ENCODE data around the gene C1orf141.
"Not testable (repeated sequence)": the region's sequence is repeated elsewhere in the genome, so short reads cannot be mapped to it uniquely, and the experiment has no call there.

The C1orf141 gene

DNA sequence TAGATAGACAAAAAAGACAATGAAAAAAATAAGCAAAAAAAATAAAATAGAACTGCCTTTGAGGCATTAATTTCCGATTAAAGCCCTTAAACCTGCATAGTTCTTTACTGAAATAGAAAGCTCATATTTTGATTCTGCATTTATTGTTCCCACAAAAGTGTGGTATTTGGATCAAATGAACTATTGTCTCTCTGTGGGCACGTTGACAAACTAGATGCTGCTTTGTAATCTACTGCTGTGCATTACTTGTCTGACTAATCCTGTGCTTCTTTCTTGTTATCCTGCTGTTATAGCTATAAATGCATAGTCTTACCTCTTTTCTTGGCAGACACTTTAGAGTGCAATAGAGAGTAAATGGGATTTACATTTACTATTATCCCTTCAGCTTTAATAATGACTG is 49.4 kb downstream of the C1orf141 start:
- no peak for DNase-seq (ENCODE audit: low read depth)

GRCh38 chr1:67084765-67085318 is 49.9 kb downstream of the C1orf141 start:
- no peak for DNase-seq (ENCODE audit: low read depth)

DNA sequence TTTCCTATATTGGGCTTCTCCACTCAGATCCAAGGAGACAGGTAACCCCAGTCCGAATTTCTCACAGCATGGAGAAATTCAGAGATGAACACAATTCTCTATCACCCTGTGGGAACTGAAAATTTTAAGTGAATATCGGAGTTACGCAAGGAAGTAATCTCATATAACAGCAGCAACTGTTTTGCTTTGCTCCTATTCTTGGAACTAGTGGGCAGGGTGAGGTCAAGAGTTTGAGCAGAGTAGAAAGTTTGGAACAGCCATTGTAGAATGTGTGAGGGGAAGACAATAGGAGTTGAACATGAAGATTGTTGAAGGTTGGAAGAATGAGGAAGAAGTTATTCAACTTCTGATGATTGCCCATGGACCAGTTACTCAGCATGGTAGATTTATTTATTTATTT is 56.5 kb downstream of the C1orf141 start:
- no peak for DNase-seq (ENCODE audit: low read depth)

DNA sequence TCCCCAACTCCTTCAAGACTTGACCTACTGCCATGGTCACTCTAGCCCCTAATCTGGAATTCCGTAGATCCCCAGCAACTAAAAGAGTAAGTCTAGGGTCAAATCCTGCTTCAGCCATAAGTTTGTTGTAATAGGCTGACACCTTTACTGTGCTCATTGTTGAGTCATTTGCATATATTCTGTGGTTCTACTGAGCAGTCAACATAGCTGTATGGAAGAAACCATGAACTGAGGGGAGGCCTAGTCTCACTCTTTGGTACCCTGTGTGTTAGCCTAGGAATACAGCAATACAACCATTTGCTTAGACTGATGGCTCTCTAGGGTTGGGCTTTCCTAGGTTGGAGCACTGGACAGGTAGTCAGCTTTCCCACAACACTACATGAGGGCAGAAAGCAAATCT is 57.2 kb downstream of the C1orf141 start:
- no peak for DNase-seq (ENCODE audit: low read depth)

DNA sequence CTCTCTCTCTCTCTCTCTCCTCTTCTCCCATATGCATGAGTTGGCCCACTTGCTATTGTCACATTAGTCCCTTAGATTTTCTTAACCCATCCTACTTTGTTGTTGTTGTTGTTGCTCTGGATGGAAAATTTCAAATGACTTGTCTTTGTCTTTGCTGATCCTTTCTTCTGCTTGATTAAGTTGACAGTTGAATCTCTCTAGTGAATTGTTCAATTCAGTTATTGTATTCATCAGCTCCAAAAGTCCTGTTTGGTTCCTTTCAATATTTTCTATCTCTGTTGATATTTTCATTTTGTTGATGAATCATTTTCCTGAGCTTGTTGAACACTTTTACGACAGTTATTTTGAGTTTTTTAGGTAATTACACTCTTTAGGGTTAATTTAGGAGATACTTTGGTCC is 62.0 kb downstream of the C1orf141 start:
- no peak for DNase-seq (ENCODE audit: low read depth)

- DNase-seq (ENCODE audit: low read depth), result not testable (repeated sequence)
These were observed 67.1 kb downstream of the C1orf141 start for GRCh38 chr1:67067655-67068054.

DNA sequence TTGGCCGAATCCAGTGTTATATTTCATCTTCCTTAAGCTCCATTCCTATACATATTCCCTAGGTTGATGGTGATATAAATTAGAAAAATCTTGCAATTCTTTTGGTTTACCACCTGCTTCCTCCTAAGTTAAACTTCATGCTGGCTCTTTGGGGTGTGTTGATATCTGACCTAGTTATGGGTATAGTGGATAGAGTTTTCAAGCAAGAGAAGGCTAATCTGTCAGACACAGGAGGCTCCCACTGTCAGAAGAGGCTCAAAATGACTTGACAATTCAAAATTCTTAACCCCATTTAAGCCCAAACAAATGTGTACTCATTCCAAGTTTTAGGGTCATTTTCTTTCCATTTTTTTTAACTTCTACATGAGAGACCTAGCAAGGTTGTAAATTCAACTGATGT is 72.4 kb downstream of the C1orf141 start:
- DNase-seq (ENCODE audit: low read depth), result no peak

- DNase-seq (ENCODE audit: low read depth), result peak; percentile 30
These were observed 73.5 kb downstream of the C1orf141 start for GRCh38 chr1:67061266-67061665.

DNA sequence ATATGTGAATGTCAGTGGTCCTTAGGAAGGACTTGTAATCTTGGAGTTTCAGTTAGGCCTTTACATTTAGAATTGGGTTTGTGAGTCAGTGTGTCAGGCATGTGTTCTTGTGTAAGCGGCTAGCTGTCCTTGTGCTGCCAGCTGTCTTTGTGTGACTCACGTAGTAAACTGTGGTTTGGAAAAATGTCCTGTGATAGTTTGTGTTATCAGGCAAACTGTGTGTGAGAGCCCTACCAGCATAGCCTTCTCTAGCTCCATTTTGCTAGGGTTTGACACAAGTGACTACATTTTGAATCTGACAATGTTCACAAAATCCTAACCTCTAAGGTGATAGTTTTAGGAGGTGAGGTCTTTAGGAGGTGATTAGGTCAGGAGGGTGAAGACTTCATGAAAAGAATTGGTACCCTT is 74.0 kb downstream of the C1orf141 start:
- peak; percentile 99 for DNase-seq (ENCODE audit: low read depth)

DNA sequence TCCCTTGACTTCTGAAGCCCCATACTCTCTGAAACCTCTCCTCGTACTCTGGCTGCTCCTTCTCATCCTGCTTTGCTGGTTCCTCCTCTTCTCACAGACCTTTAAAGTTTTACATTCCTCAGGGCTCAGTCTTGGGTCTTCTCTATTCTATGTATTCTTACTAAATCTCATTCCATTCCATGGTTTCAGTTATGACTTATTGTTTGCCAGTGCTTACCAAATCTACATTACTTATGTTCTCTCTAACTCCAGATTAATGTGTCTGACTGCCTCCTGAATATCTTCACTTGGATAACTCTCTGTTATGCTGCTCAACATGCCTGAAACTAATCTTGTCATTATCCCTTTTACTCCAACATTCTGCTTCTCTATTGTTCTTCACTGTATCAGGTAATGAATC is 75.4 kb downstream of the C1orf141 start:
- DNase-seq (ENCODE audit: low read depth), result peak; percentile 61

DNA sequence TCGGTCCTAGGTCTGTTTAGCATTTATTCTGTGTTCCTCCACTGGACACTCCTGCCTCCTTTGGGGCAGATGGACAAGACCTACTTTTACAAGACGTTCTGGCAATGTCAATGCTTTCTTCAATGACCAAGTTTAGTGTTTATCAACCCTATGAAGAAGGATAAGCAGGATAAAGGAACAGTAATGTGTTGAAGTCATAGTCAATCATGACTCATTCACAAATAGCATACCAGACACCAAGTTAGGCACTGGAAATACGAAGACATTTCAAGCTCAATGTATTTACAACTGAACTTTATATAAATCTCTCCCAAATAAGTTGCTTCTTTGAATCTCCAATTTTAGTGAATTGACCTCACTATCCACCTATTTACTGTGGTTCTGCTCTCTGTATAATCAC is 76.0 kb downstream of the C1orf141 start:
- DNase-seq (ENCODE audit: low read depth), result peak; percentile 51

DNA sequence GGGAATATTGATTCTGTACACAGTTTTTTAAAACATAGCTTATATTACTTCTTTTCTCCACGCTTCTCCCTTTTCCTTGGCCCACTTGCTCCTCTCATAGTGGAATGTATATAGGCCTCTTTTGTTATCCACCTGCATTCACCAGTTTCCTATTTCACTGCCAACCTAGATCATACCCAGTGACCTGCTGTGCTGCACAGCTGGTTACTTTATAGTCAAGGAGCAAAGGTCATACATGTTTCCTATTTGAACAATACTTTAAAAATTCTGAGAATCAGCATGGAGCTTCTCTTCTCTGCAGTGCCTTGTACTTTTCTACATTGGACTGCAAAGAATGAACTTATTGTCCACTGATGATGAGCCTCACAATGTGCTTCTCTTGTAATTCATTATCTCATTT is 76.5 kb downstream of the C1orf141 start:
- no peak for DNase-seq (ENCODE audit: low read depth)

- peak; percentile 55 for DNase-seq (ENCODE audit: low read depth)
These were observed 80.7 kb downstream of the C1orf141 start, which contains the start of gene SLC35D1 for GRCh38 chr1:67053785-67054772. TSS of gene SLC35D1 (minus strand) at chr1:67054148. CDS start at chr1:67054013, 135 bp downstream.

GRCh38 chr1:67053535-67053784 is 81.3 kb downstream of the C1orf141 start:
- peak; percentile 63 for DNase-seq (ENCODE audit: low read depth)

GRCh38 chr1:67052741-67053534 is 81.8 kb downstream of the C1orf141 start:
- DNase-seq (ENCODE audit: low read depth), result peak; percentile 61

DNA sequence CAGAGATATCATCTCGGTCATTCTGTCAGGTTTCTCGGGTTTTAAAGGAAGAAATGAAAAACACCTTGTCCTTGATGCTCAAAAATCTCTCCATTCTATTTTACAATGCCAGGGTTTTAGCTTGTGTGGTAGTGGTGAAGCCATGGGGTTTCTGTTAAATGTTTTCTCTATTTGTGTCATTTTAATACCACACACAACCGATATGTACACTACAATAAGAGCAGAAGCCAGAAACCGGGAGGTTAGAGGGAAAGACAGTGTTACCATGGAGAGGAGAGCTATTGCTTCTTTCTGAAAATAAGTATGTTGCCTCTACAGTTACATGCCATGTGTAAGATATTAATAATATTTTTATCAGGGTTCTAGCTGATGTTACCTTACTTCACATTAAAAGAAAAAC is 83.6 kb downstream of the C1orf141 start:
- no peak for DNase-seq (ENCODE audit: low read depth)

DNA sequence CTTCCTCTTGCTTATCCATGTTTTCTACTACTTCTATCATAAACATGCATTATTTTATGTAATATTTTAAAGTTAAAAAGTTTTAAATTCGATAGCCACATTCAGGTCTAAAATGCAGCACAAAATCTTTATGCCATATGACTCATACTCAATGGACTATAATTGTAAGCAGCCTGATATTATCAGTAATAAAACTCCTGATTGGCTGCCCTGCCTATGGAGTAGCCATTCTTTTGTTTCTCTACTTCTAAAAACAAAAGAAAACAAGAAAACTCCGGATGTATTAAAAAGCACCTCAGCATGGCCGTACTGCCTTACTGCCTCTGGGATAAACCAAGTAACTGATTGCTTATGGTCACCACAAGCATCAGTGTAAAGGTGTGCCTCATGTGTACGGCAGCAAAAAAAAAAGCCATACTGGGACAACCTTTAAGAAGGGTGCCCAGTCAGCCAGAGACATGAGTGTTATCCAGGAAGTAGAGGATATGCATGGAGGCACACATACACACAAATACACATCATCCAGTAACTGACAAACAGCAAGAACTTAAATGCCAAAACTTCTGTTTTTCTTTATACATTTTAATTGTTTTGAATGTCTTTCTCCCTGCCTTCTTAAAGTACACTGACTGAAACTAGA is 90.0 kb downstream of the C1orf141 start:
- peak; percentile 16 for DNase-seq (ENCODE audit: low read depth)

- no peak for DNase-seq (ENCODE audit: low read depth)
These were observed 91.4 kb downstream of the C1orf141 start for GRCh38 chr1:67043366-67043765.
